Neural progenitor cell (in vitro differentiated cells): ENCODE results near the gene CLRN1. TPM values are rescaled to one million over a fixed set of nuclear protein-coding genes. Genes with fewer than 3 reads are reported as not detected.

ENCODE experiments used
- DNase-seq: peaks from one replicate; pipeline ENCODE4 v3.0.0-alpha.2; 2016; ENCODE audit warnings: low spot score
- H2AFZ ChIP-seq: fragments of 200-600 bp; sonication (generic); replicated peaks from 2 replicates; pipeline ENCODE4 v1.6.1; 2016; ENCODE audit warnings: antibody characterized with exemption
- H3F3A ChIP-seq: fragments of 200-600 bp; sonication (generic); 2 replicates; pipeline ENCODE4 v1.6.1; 2016; ENCODE audit warnings: antibody characterized with exemption, low read depth
- H3K27ac ChIP-seq: fragments of 200-600 bp; sonication (generic); 2 replicates; pipeline ENCODE4 v1.5.1; 2016; ENCODE audit warnings: mild to moderate bottlenecking
- H3K27me3 ChIP-seq: fragments of 200-600 bp; sonication (generic); 2 replicates; pipeline ENCODE4 v1.6.1; 2016; ENCODE audit warnings: mild to moderate bottlenecking, moderate library complexity
- H3K36me3 ChIP-seq: fragments of 200-600 bp; sonication (generic); 2 replicates; pipeline ENCODE4 v1.5.1; 2016
- H3K4me1 ChIP-seq: fragments of 200-600 bp; sonication (generic); 2 replicates; pipeline ENCODE4 v1.6.1; 2016; ENCODE audit warnings: mixed run types
- H3K4me2 ChIP-seq: fragments of 200-600 bp; sonication (generic); 2 replicates; pipeline ENCODE4 v1.6.1; 2016
- H3K4me3 ChIP-seq: fragments of 200-600 bp; sonication (generic); 2 replicates; pipeline ENCODE4 v1.5.1; 2016
- H3K79me2 ChIP-seq: fragments of 200-600 bp; sonication (generic); 2 replicates; pipeline ENCODE4 v1.6.1; 2016; ENCODE audit warnings: low read depth
- H3K9ac ChIP-seq: fragments of 200-600 bp; sonication (generic); 2 replicates; pipeline ENCODE4 v1.6.1; 2016
- H3K9me3 ChIP-seq: fragments of 200-600 bp; sonication (generic); 2 replicates; pipeline ENCODE4 v1.5.1; 2016; ENCODE audit warnings: low read depth
- H4K20me1 ChIP-seq: fragments of 200-600 bp; sonication (generic); 2 replicates; pipeline ENCODE4 v1.6.1; 2016; ENCODE audit warnings: low read depth
- H3K27ac Mint-ChIP-seq: 3 replicates; pipeline ENCODE4 v1.8.0; 2021; ENCODE audit warnings: mixed read lengths
- H3K27me3 Mint-ChIP-seq: 2 replicates; pipeline ENCODE4 v1.8.0; 2022; ENCODE audit warnings: low read depth, mild to moderate bottlenecking, inconsistent platforms, moderate library complexity, mixed read lengths; ENCODE audit not compliant: insufficient read depth
- H3K36me3 Mint-ChIP-seq: 3 replicates; pipeline ENCODE4 v1.8.0; 2021; ENCODE audit warnings: mixed read lengths
- H3K4me1 Mint-ChIP-seq: 3 replicates; pipeline ENCODE4 v1.8.0; 2021; ENCODE audit warnings: mixed read lengths
- H3K4me3 Mint-ChIP-seq: 3 replicates; pipeline ENCODE4 v1.8.0; 2021; ENCODE audit warnings: mild to moderate bottlenecking, moderate library complexity, mixed read lengths
- H3K9me3 Mint-ChIP-seq: 3 replicates; pipeline ENCODE4 v1.8.0; 2020; ENCODE audit warnings: mixed read lengths
- EZH2 ChIP-seq: fragments of 200-600 bp; sonication (generic); IDR thresholded peaks from 2 replicates; pipeline ENCODE4 v1.6.1; 2017; ENCODE audit warnings: antibody characterized with exemption, mild to moderate bottlenecking, moderate library complexity
- EZH2phosphoT487 ChIP-seq: fragments of 200-600 bp; sonication (generic); IDR thresholded peaks from 2 replicates; pipeline ENCODE4 v1.6.1; 2017; ENCODE audit warnings: antibody characterized with exemption
- total RNA-seq: library from RNA; depleted of rRNA; stranded (reverse); fragments of >200 nt; gene quantifications from 2 replicates; pipeline ENCODE4 v1.2.3, GENCODE V29; 2015; ENCODE audit warnings: low replicate concordance
- TF ChIP-seq, protein P1 (sequence below): fragments of 200-600 bp; sonication (generic); IDR thresholded peaks from 2 replicates; pipeline ENCODE4 v1.5.1; 2017; ENCODE audit warnings: antibody characterized with exemption, mild to moderate bottlenecking

CLRN1 gene
- total RNA-seq, 1 donor from 2014 or later = not detected

DNA sequence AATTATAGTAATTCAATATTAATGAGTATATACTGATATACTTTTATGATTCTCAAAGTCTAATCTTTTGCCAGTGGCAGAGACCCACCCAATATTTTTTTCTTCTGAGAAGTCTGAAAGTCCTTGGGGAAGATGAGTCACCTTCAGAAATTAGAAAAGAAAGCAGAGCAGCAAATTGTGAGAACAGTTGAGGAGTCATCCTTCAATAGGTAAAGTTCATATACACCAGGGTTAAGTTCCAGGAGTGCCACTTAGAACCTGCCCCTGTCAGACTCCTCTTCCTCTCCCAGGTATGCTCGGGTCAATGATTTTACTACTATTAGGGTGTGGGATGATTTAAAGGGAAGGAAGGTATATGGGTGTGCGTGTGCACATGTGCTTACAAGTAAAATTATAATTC, 7.1 kb downstream of the CLRN1 start:
- Histone ChIP-seq H3K9ac (no peak overlapping the region), H3K4me1 (peaks cover 10% of the 10 kb centered on the region), H3F3A (no peaks in the 10 kb centered on the region), H3K36me3 (no peaks in the 10 kb centered on the region), H3K27ac (no peak overlapping the region), H4K20me1 (no peaks in the 10 kb centered on the region), H3K79me2 (no peaks in the 10 kb centered on the region), H3K4me3 (no peak overlapping the region), H3K9me3 (no peaks in the 10 kb centered on the region), H2AFZ (no peak overlapping the region), H3K4me2 (no peak overlapping the region), H3K27me3 (no peaks in the 10 kb centered on the region)
- H3K36me3 Mint-ChIP-seq = no peaks in the 10 kb centered on the region
- TF ChIP-seq EZH2 = no peak
- no peak for TF ChIP-seq EZH2phosphoT487
- TF ChIP-seq, protein P1, sequence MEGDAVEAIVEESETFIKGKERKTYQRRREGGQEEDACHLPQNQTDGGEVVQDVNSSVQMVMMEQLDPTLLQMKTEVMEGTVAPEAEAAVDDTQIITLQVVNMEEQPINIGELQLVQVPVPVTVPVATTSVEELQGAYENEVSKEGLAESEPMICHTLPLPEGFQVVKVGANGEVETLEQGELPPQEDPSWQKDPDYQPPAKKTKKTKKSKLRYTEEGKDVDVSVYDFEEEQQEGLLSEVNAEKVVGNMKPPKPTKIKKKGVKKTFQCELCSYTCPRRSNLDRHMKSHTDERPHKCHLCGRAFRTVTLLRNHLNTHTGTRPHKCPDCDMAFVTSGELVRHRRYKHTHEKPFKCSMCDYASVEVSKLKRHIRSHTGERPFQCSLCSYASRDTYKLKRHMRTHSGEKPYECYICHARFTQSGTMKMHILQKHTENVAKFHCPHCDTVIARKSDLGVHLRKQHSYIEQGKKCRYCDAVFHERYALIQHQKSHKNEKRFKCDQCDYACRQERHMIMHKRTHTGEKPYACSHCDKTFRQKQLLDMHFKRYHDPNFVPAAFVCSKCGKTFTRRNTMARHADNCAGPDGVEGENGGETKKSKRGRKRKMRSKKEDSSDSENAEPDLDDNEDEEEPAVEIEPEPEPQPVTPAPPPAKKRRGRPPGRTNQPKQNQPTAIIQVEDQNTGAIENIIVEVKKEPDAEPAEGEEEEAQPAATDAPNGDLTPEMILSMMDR = no peak
- H3K27me3 Mint-ChIP-seq = peaks cover 3% of the 10 kb centered on the region
- DNase-seq = no peak
- H3K4me3 Mint-ChIP-seq = no peak overlapping the region
- H3K27ac Mint-ChIP-seq = no peak overlapping the region
- H3K9me3 Mint-ChIP-seq = no peaks in the 10 kb centered on the region
- peaks cover 24% of the 10 kb centered on the region for H3K4me1 Mint-ChIP-seq

DNA sequence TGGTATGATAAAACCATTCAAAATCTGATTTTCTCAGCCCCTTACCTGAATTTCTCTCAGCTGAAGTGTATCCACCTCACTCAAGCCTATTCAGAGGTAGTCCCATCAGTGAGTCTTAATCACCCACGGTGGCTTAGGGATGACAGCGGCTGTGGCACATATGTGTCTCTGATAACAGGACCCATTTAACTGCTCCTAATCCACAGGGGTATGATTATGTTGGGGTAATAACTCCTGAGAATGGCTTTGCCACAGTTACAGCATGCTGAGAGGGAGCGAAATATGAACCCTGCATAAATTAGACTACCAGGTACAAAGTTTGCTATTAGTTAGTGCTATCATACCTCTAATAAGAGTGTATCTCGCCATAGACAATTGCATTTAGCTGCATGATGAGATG, 10.6 kb downstream of the CLRN1 start:
- no peak for DNase-seq
- H3K4me1 ChIP-seq = no peaks in the 10 kb centered on the region
- H3K27ac ChIP-seq = no peak overlapping the region
- no peak overlapping the region for H3K4me2 ChIP-seq
- Mint-ChIP-seq H3K4me1 (peaks cover 7% of the 10 kb centered on the region), H3K4me3 (no peak overlapping the region), H3K36me3 (no peaks in the 10 kb centered on the region), H3K27me3 (peaks cover 3% of the 10 kb centered on the region), H3K9me3 (no peaks in the 10 kb centered on the region), H3K27ac (no peak overlapping the region)
- H3K27me3 ChIP-seq = no peaks in the 10 kb centered on the region
- no peaks in the 10 kb centered on the region for H3K36me3 ChIP-seq
- no peak overlapping the region for H3K9ac ChIP-seq
- H3K79me2 ChIP-seq = no peaks in the 10 kb centered on the region
- TF ChIP-seq, protein P1 = no peak
- no peak for TF ChIP-seq EZH2phosphoT487
- no peak for TF ChIP-seq EZH2
- no peaks in the 10 kb centered on the region for H3K9me3 ChIP-seq
- no peak overlapping the region for H2AFZ ChIP-seq
- no peaks in the 10 kb centered on the region for H3F3A ChIP-seq
- H3K4me3 ChIP-seq = no peak overlapping the region
- H4K20me1 ChIP-seq = no peaks in the 10 kb centered on the region

DNA sequence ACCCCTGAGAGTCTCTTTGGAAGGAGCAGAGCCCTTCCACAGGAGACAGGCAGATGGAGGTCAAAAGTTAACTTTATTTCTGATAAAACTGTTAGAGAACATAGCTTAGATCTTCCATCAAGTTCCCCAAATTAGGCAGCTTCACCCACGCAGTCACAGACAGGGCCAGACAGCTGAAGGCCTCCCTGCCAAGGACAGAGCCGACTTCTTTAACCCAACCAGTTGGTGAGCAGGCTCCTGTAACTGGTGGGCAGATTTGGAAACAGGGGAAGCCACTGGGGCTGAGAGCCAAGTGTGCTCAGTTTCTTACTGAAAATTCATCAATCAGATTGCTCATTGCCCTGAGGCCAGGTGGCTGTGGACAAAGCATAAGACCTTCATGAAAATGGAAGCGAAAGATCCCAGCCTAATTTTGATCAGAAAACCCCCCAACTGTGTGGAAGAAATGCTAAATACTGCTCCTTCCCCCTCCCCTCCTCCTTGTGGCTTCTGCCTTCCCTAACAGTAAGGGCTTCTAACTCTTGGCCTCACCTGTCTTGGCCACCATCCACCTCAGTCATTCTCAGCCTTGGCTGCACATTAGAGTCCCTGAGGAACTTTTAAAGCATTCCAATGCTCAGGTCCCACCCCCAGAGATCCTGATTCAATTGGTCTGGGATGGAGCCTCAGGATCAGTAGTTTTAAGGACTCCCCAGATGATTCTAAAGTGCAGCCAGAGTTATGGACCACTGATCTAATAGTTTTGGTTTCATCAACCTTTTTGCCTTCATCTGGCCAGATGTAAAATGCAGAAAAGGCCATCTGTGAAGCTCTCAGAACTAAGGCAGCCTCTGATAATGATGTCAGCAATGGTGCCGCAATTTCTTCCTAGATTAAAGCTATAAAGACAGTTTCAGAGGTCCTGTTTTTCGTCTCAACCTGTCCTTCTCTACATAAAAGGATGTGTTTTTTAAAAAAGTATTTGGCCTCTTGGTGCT, 11.5 kb downstream of the CLRN1 start:
- TF ChIP-seq EZH2phosphoT487 (no peak), EZH2 (no peak)
- TF ChIP-seq, protein P1 = no peak
- peaks cover 3% of the 10 kb centered on the region for H3K27me3 Mint-ChIP-seq
- Histone ChIP-seq H3K36me3 (no peaks in the 10 kb centered on the region), H2AFZ (peak overlapping the region; percentile 19), H3K4me3 (no peak overlapping the region), H3F3A (no peaks in the 10 kb centered on the region), H3K9ac (no peak overlapping the region), H3K27me3 (no peaks in the 10 kb centered on the region), H3K9me3 (no peaks in the 10 kb centered on the region), H3K27ac (no peak overlapping the region), H3K79me2 (no peaks in the 10 kb centered on the region), H3K4me2 (no peak overlapping the region), H4K20me1 (no peaks in the 10 kb centered on the region), H3K4me1 (no peaks in the 10 kb centered on the region)
- H3K4me1 Mint-ChIP-seq = peaks cover 3% of the 10 kb centered on the region
- H3K27ac Mint-ChIP-seq = no peak overlapping the region
- no peak overlapping the region for H3K4me3 Mint-ChIP-seq
- H3K9me3 Mint-ChIP-seq = no peaks in the 10 kb centered on the region
- H3K36me3 Mint-ChIP-seq = no peaks in the 10 kb centered on the region
- DNase-seq = no peak
